Measurements from ENCODE around the gene HAUS6.
"Not testable (repeated sequence)": the region's sequence is repeated elsewhere in the genome, so short reads cannot be mapped to it uniquely, and the experiment has no call there.

HAUS6 gene

DNA sequence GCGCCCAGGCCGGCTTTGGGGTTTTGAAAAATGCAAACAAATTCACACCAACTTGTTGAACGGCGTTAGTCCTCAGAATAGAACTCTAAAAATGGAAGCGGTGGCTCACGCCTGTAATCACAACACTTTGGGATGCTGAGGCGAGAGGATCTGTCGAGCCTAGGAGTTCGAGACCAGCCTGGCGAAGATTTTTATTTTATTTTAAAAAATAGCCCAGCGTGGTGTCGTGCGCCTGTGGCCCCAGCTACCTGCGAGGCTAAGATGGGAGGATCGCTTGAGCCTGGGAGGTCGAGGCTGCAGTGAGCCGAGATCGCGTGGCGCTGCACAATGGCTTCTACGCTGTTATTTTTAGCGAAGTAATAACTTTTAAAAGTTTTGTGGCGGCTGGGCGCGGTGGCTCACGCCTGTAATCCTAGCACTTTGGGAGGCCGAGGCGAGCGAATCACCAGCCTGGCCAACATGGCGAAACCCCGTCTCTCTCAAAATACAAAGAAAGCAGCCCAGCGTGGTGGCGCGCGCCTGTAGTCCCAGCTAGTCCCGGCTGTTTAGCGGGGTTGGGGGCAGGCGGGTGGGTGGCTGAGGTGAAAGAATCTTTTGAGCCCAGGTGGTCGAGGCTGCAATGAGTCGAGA is 25.3 kb upstream of the HAUS6 start:
- H2AFZ ChIP-seq (ENCODE audit: low read depth, low read length): no peak overlapping the region
- H3K4me1 ChIP-seq (ENCODE audit: insufficient read depth, low read length): no peaks in the 10 kb centered on the region
- no peaks in the 10 kb centered on the region for H3K36me3 ChIP-seq (ENCODE audit: insufficient read depth, low read length)
- H3K9me3 ChIP-seq (ENCODE audit: low read length): no peaks in the 10 kb centered on the region
- H3K4me3 ChIP-seq (ENCODE audit: low read length): no peak overlapping the region
- no peaks in the 10 kb centered on the region for H3K27me3 ChIP-seq (ENCODE audit: insufficient read depth, low read length)

GRCh38 chr9:19124430-19124793 is 21.7 kb upstream of the HAUS6 start:
- Histone ChIP-seq H3K4me1 (ENCODE audit: insufficient read depth, low read length) (no peaks in the 10 kb centered on the region), H3K36me3 (ENCODE audit: insufficient read depth, low read length) (no peaks in the 10 kb centered on the region), H2AFZ (ENCODE audit: low read depth, low read length) (no peak overlapping the region), H3K27me3 (ENCODE audit: insufficient read depth, low read length) (no peaks in the 10 kb centered on the region), H3K4me3 (ENCODE audit: low read length) (no peak overlapping the region), H3K9me3 (ENCODE audit: low read length) (no peaks in the 10 kb centered on the region)

GRCh38 chr9:19122490-19123042 is 19.9 kb upstream of the HAUS6 start:
- Histone ChIP-seq H3K4me1 (ENCODE audit: insufficient read depth, low read length) (no peaks in the 10 kb centered on the region), H3K4me3 (ENCODE audit: low read length) (no peak overlapping the region), H2AFZ (ENCODE audit: low read depth, low read length) (no peak overlapping the region), H3K9me3 (ENCODE audit: low read length) (no peaks in the 10 kb centered on the region), H3K27me3 (ENCODE audit: insufficient read depth, low read length) (no peaks in the 10 kb centered on the region), H3K36me3 (ENCODE audit: insufficient read depth, low read length) (no peaks in the 10 kb centered on the region)

GRCh38 chr9:19120877-19121276 is 18.2 kb upstream of the HAUS6 start:
- Histone ChIP-seq H2AFZ (ENCODE audit: low read depth, low read length) (no peak overlapping the region), H3K36me3 (ENCODE audit: insufficient read depth, low read length) (no peaks in the 10 kb centered on the region), H3K9me3 (ENCODE audit: low read length) (no peaks in the 10 kb centered on the region), H3K4me1 (ENCODE audit: insufficient read depth, low read length) (no peaks in the 10 kb centered on the region), H3K4me3 (ENCODE audit: low read length) (no peak overlapping the region), H3K27me3 (ENCODE audit: insufficient read depth, low read length) (no peaks in the 10 kb centered on the region)

DNA sequence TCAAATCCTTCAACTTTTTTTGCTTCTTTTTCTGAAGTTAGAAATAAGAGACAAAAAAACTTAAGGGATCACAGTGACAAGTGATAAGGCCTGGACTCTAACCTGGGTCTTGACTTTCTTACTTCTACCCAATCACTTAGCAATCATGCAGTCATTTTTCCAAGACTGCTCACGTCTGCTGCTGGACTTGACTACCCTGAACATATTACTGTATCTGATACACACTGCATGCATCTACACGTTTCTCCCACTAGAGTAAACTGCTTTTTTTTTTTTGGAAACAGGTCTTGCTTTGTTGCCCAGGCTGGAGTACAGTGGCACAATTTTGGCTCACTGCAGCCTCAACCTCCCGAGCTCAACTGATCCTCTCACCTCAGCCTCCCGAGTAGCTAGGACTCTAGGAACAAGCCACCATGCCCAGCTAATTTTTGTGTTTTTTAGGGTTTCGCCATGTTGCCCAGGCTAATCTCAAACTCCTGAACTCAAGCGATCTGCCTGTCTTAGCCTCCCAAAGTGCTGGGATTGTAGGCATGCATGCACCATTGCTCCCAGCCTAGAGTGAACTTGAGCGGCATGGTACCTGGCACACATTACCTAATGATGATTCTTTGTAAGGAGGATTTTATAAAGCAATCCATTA is 17.2 kb upstream of the HAUS6 start:
- Histone ChIP-seq H3K36me3 (ENCODE audit: insufficient read depth, low read length) (no peaks in the 10 kb centered on the region), H3K9me3 (ENCODE audit: low read length) (no peaks in the 10 kb centered on the region), H2AFZ (ENCODE audit: low read depth, low read length) (no peak overlapping the region), H3K4me1 (ENCODE audit: insufficient read depth, low read length) (peaks cover 4% of the 10 kb centered on the region), H3K4me3 (ENCODE audit: low read length) (no peak overlapping the region), H3K27me3 (ENCODE audit: insufficient read depth, low read length) (no peaks in the 10 kb centered on the region)

DNA sequence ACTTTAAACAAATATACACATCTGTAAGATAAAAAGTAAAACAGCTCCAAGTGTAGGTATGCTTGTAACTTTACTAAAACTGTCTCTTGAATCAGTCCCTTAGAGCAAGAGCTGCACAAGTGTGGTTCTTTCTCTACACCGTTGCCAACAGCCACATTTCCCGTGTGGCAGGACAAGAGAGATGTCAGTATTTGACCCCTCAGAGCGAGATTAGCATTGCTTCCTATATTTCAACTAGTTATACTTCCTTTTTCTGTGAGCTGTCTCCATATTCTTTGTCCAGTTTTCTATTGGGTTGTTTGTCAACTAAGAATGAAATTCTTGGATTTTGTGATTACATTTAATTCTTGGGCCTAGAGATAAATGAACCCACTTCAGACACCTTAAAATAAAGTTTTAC is 16.5 kb upstream of the HAUS6 start:
- H3K36me3 ChIP-seq (ENCODE audit: insufficient read depth, low read length): no peaks in the 10 kb centered on the region
- H3K9me3 ChIP-seq (ENCODE audit: low read length): no peaks in the 10 kb centered on the region
- peaks cover 4% of the 10 kb centered on the region for H3K4me1 ChIP-seq (ENCODE audit: insufficient read depth, low read length)
- no peak overlapping the region for H3K4me3 ChIP-seq (ENCODE audit: low read length)
- H3K27me3 ChIP-seq (ENCODE audit: insufficient read depth, low read length): no peaks in the 10 kb centered on the region
- no peak overlapping the region for H2AFZ ChIP-seq (ENCODE audit: low read depth, low read length)

- Histone ChIP-seq H3K4me3 (ENCODE audit: low read length) (no peak overlapping the region), H3K27me3 (ENCODE audit: insufficient read depth, low read length) (no peaks in the 10 kb centered on the region), H3K4me1 (ENCODE audit: insufficient read depth, low read length) (peaks cover 4% of the 10 kb centered on the region), H3K36me3 (ENCODE audit: insufficient read depth, low read length) (no peaks in the 10 kb centered on the region), H2AFZ (ENCODE audit: low read depth, low read length) (no peak overlapping the region), H3K9me3 (ENCODE audit: low read length) (no peaks in the 10 kb centered on the region)
These were observed 14.5 kb upstream of the HAUS6 start for GRCh38 chr9:19117039-19117716.

- no peaks in the 10 kb centered on the region for H3K27me3 ChIP-seq (ENCODE audit: insufficient read depth, low read length)
- H3K36me3 ChIP-seq (ENCODE audit: insufficient read depth, low read length): no peaks in the 10 kb centered on the region
- no peaks in the 10 kb centered on the region for H3K9me3 ChIP-seq (ENCODE audit: low read length)
- no peak overlapping the region for H2AFZ ChIP-seq (ENCODE audit: low read depth, low read length)
- H3K4me3 ChIP-seq (ENCODE audit: low read length): no peak overlapping the region
- H3K4me1 ChIP-seq (ENCODE audit: insufficient read depth, low read length): peaks cover 4% of the 10 kb centered on the region
These were observed 13.5 kb upstream of the HAUS6 start for GRCh38 chr9:19116107-19116790.

DNA sequence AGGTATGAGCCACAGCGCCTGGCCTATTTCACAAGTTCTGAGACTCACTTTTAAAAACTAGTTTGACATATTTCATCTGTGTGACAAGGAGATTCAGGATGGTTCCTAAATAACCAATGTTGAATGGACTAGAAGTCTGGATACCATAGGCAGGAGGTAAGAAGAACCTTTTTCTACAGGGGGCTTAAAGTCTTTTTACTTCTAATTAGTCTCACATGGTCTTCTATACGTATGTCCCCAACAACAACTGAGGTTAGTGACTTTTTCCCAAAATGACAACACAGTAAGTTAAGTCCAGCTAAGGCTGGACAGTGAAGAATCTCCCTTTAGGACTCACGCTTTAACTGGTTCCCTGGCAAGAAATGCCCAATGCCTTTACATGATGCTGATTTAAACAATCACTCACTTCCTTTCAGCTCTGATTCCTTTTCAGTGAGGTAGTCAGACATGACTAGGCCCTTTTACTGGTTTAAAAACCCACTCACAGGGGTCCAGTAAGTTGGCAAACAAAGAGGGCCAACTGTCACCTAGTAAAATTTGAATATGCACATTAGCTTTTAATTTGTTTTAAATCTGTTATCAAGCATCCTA is 12.1 kb upstream of the HAUS6 start:
- Histone ChIP-seq H3K9me3 (ENCODE audit: low read length) (no peaks in the 10 kb centered on the region), H3K4me3 (ENCODE audit: low read length) (no peak overlapping the region), H3K4me1 (ENCODE audit: insufficient read depth, low read length) (peaks cover 4% of the 10 kb centered on the region), H3K36me3 (ENCODE audit: insufficient read depth, low read length) (no peaks in the 10 kb centered on the region), H3K27me3 (ENCODE audit: insufficient read depth, low read length) (no peaks in the 10 kb centered on the region), H2AFZ (ENCODE audit: low read depth, low read length) (no peak overlapping the region)

DNA sequence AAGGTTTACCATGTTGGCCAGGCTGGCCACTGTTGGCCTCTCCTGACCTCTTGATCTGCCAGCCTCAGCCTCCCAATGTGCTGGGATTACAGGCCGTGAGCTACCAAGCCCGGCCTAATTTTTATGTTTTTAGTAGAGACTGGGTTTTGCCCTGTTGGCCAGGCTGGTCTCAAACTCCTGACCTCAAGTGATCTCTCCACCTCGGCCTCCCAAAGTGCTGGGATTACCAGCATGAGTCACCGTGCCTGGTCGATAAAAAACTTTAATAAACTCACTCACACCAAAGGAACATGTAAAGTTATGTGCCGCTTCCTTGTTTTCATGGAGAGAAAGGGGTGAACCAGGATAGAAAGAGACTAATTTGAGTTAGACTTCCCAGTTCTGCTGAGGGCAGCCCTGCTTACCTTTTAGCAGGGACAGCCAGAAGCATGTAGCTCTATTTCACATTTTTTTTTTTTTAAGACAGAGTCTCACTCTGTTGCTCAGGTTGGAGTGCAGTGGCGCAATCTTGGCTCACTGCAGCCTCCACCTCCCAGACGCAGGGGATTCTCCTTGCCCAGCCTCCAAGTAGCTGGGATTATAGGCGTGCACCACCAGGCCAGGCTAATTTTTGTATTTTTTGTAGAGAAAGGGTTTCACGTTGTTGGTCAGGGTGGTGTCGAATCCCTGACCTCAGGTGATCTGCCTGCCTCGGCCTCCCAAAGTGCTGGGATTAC is 11.4 kb upstream of the HAUS6 start:
- H3K27me3 ChIP-seq (ENCODE audit: insufficient read depth, low read length): no peaks in the 10 kb centered on the region
- H3K9me3 ChIP-seq (ENCODE audit: low read length): no peaks in the 10 kb centered on the region
- no peaks in the 10 kb centered on the region for H3K36me3 ChIP-seq (ENCODE audit: insufficient read depth, low read length)
- no peak overlapping the region for H2AFZ ChIP-seq (ENCODE audit: low read depth, low read length)
- H3K4me3 ChIP-seq (ENCODE audit: low read length): no peak overlapping the region
- peaks cover 4% of the 10 kb centered on the region for H3K4me1 ChIP-seq (ENCODE audit: insufficient read depth, low read length)

DNA sequence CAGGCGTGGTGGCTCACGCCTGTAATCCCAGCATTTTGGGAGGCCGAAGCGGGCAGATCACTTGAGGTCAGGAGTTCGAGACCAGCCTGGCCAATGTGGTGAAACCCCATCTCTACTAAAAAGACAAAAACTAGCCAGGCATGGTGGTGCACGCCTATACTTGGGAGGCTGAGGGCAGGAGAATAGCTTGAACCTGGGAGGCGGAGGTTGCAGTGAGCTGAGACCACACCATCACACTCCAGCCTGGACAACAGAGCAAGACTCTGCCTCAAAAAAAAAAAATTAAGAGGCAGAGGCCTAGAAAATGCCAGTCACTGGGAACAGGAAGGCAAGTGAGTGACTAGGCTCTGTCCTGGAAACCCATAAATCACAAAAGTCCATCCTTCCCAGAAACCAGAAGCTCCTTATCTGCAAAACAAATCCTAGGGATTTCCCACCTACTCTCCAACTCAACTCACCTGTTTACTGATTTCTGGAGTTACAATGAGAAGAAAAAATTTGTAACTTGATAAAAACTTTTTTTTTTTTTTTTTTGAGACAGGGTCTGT is 10.4 kb upstream of the HAUS6 start:
- not testable (repeated sequence) for H3K27me3 ChIP-seq (ENCODE audit: insufficient read depth, low read length); H3K9me3 ChIP-seq (ENCODE audit: low read length); H3K4me1 ChIP-seq (ENCODE audit: insufficient read depth, low read length); H3K4me3 ChIP-seq (ENCODE audit: low read length); H3K36me3 ChIP-seq (ENCODE audit: insufficient read depth, low read length); H2AFZ ChIP-seq (ENCODE audit: low read depth, low read length)

DNA sequence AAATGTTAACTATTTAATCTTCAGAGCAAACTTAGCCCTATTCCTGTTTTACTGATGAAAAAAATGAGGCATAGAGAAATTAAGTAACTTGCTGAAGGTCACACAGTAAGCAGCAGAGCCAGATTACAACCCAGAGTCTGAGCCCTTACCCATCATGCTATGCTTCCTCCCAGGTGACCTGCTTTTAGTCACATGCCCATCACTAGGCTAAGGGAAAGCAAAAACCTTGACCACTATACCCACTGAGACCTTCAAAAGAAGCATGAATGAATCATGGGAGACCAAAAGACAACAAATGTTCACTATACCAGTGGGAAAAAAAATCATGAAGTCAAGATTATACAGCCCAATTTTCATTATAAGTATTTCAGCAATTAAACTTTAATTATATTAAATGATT is 5.3 kb upstream of the HAUS6 start:
- no peak overlapping the region for H2AFZ ChIP-seq (ENCODE audit: low read depth, low read length)
- H3K27me3 ChIP-seq (ENCODE audit: insufficient read depth, low read length): no peaks in the 10 kb centered on the region
- H3K9me3 ChIP-seq (ENCODE audit: low read length): no peaks in the 10 kb centered on the region
- H3K36me3 ChIP-seq (ENCODE audit: insufficient read depth, low read length): no peaks in the 10 kb centered on the region
- no peak overlapping the region for H3K4me3 ChIP-seq (ENCODE audit: low read length)
- no peaks in the 10 kb centered on the region for H3K4me1 ChIP-seq (ENCODE audit: insufficient read depth, low read length)

All from neuron (in vitro differentiated cells).